ENCODE measurements around the gene ARSB.
A peak's percentile ranks its signal among the peaks of the same experiment; 100 is the strongest.

The ARSB gene

DNA sequence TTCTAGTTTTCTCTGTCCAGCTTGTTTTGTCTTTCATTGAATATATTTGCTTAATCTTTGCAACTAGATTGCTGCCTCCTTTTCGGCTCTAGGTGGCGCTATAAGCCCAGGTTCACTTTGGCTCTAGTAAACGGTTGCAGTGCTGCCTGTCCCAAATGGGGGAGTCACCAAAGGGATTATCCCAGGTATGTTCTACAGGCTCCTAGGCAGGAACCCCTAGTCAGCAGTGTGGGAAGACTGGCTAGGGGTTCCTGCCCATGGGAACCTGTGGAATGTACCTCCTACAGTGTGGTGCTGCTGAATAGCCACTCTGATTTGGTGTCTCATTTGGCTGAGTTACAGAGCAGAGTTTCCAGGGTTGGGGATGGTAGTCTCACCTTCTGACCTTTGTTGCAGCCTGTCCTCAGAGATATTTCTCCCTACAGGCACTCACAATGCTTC, 85.2 kb downstream of the ARSB start:
- H3K27me3 Mint-ChIP-seq (ENCODE audit: low read depth) = peaks cover 3% of the 10 kb centered on the region
- H3K4me3 Mint-ChIP-seq = no peak overlapping the region
- peaks cover 18% of the 10 kb centered on the region for H3K9me3 Mint-ChIP-seq
- H3K36me3 Mint-ChIP-seq (ENCODE audit: low read depth) = peaks cover 17% of the 10 kb centered on the region
- peaks cover 23% of the 10 kb centered on the region for H3K4me1 Mint-ChIP-seq
- no peak overlapping the region for H3K27ac Mint-ChIP-seq
- TF ChIP-seq, protein P1, sequence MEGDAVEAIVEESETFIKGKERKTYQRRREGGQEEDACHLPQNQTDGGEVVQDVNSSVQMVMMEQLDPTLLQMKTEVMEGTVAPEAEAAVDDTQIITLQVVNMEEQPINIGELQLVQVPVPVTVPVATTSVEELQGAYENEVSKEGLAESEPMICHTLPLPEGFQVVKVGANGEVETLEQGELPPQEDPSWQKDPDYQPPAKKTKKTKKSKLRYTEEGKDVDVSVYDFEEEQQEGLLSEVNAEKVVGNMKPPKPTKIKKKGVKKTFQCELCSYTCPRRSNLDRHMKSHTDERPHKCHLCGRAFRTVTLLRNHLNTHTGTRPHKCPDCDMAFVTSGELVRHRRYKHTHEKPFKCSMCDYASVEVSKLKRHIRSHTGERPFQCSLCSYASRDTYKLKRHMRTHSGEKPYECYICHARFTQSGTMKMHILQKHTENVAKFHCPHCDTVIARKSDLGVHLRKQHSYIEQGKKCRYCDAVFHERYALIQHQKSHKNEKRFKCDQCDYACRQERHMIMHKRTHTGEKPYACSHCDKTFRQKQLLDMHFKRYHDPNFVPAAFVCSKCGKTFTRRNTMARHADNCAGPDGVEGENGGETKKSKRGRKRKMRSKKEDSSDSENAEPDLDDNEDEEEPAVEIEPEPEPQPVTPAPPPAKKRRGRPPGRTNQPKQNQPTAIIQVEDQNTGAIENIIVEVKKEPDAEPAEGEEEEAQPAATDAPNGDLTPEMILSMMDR (IDR thresholded peaks at IDR 0.05; ENCODE audit: unreplicated experiment in 3 of 3) = peak in 1 of 3 experiments; percentile 12

DNA sequence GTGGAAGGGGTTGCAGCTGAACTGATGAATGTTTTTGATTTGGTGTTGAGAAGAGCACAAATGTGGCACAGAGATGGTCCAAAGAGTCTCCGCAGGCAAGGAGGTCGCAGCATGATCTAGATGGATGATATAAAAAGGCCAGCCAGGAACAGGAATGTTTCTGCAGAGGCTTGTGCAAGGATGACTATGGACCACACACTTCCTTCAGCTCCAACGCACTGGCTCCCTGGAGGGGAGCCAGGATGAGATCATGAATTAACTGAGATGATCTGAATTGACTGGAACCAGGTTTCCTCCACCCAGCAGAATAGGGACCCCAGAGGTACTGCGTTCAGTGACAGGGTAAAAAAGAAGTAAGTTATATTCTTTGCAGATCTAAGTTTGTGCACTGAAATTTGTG, 89.0 kb downstream of the ARSB start:
- peaks cover 35% of the 10 kb centered on the region for H3K4me1 Mint-ChIP-seq
- peak overlapping the region; percentile 12 to 73 (median 58) for H3K27ac Mint-ChIP-seq
- peaks cover 15% of the 10 kb centered on the region for H3K36me3 Mint-ChIP-seq (ENCODE audit: low read depth)
- TF ChIP-seq, protein P1 (IDR thresholded peaks at IDR 0.05; ENCODE audit: unreplicated experiment in 3 of 3) = no peak
- H3K27me3 Mint-ChIP-seq (ENCODE audit: low read depth) = peaks cover 3% of the 10 kb centered on the region
- no peak overlapping the region for H3K4me3 Mint-ChIP-seq
- peaks cover 17% of the 10 kb centered on the region for H3K9me3 Mint-ChIP-seq

- Mint-ChIP-seq H3K27me3 (ENCODE audit: low read depth) (peaks cover 2% of the 10 kb centered on the region), H3K27ac (peak overlapping the region in 2 of 3 experiments; percentile 58 to 73), H3K9me3 (peaks cover 15% of the 10 kb centered on the region), H3K4me1 (peaks cover 40% of the 10 kb centered on the region), H3K4me3 (no peak overlapping the region), H3K36me3 (ENCODE audit: low read depth) (peaks cover 12% of the 10 kb centered on the region)
- TF ChIP-seq, protein P1 (IDR thresholded peaks at IDR 0.05; ENCODE audit: unreplicated experiment in 3 of 3) = no peak
Measured at GRCh38 chr5:78895616-78896015, 89.5 kb downstream of the ARSB start.

- H3K27ac Mint-ChIP-seq = peak overlapping the region; percentile 48 to 73 (median 58)
- TF ChIP-seq, protein P1 (IDR thresholded peaks at IDR 0.05; ENCODE audit: unreplicated experiment in 3 of 3) = no peak
- H3K9me3 Mint-ChIP-seq = peaks cover 3% of the 10 kb centered on the region
- H3K27me3 Mint-ChIP-seq (ENCODE audit: low read depth) = no peaks in the 10 kb centered on the region
- H3K4me3 Mint-ChIP-seq = no peak overlapping the region
- H3K36me3 Mint-ChIP-seq (ENCODE audit: low read depth) = peaks cover 4% of the 10 kb centered on the region
- peaks cover 52% of the 10 kb centered on the region for H3K4me1 Mint-ChIP-seq
Measured at GRCh38 chr5:78893940-78894677, 91.0 kb downstream of the ARSB start.

- TF ChIP-seq, protein P1 (IDR thresholded peaks at IDR 0.05; ENCODE audit: unreplicated experiment in 3 of 3) = no peak
- Mint-ChIP-seq H3K27ac (peak overlapping the region; percentile 16 to 75 (median 26)), H3K4me1 (peaks cover 61% of the 10 kb centered on the region)
Measured at GRCh38 chr5:78890667-78891379, 94.3 kb downstream of the ARSB start.

More at GRCh38 chr5:78890667-78891379, 94.3 kb downstream of the ARSB start:
- Mint-ChIP-seq H3K4me3 (no peak overlapping the region), H3K27me3 (ENCODE audit: low read depth) (no peaks in the 10 kb centered on the region), H3K9me3 (no peaks in the 10 kb centered on the region), H3K36me3 (ENCODE audit: low read depth) (no peaks in the 10 kb centered on the region)
